Measurements from ENCODE around the gene ADCY5. TPM values are rescaled to one million over a fixed set of nuclear protein-coding genes. Genes with fewer than 3 reads are reported as not detected.

ADCY5 gene
- total RNA-seq, 4 donors from 2014 or later, result 13.3 to 27.4 (median 21.7) TPM

DNA sequence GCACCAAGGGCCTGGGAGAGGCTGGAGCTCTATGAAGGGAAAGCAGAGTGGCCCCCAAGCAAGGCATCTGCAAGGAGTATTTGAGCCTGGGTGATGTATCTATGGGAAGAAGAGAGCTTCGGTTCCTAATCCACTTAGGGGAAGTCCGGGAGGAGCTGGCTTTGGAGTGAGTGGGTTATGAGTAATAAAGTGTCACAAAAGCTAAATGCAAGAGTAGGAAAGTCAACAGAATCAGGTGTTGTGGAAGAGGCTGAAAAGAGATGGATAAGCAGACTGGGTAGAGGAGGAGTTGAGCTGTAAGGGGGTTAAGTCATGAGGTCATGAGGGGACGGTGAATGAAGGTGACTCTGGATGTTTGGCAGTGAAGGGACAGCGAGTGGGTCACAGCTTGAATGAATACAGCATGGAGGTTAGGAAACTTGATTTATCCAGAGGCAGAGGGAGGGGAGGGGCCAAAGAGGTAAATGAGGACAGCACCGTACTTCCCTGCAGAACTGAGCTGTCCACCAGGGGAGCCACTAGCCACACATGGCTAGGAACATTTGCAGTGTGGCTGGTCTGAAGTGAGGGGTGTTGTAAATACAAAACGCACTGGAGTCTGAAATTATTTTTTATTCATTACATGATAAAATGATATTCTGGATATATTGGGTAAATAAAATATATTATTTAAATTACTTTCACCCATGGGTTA is 83.3 kb downstream of the ADCY5 start:
- Histone ChIP-seq H3K9me3 (peaks cover 0 to 4% (median 0%) of the 10 kb centered on the region in 4 donors), H3K27ac (no peak overlapping the region), H3K36me3 (no peaks in the 10 kb centered on the region), H3K4me1 (no peaks in the 10 kb centered on the region), H3K27me3 (no peaks in the 10 kb centered on the region), H3K4me3 (no peak overlapping the region)
- no peak for DNase-seq (ENCODE audit: low spot score in 2 of 2)
- TF ChIP-seq, protein P1, sequence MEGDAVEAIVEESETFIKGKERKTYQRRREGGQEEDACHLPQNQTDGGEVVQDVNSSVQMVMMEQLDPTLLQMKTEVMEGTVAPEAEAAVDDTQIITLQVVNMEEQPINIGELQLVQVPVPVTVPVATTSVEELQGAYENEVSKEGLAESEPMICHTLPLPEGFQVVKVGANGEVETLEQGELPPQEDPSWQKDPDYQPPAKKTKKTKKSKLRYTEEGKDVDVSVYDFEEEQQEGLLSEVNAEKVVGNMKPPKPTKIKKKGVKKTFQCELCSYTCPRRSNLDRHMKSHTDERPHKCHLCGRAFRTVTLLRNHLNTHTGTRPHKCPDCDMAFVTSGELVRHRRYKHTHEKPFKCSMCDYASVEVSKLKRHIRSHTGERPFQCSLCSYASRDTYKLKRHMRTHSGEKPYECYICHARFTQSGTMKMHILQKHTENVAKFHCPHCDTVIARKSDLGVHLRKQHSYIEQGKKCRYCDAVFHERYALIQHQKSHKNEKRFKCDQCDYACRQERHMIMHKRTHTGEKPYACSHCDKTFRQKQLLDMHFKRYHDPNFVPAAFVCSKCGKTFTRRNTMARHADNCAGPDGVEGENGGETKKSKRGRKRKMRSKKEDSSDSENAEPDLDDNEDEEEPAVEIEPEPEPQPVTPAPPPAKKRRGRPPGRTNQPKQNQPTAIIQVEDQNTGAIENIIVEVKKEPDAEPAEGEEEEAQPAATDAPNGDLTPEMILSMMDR (IDR thresholded peaks at IDR 0.05), result no peak
- TF ChIP-seq POLR2A (IDR thresholded peaks at IDR 0.05) (no peak), EP300 (IDR thresholded peaks at IDR 0.05) (no peak)
- WGBS, 2 donors, result 62 to 67% methylated on average over 6 of the region's 6 CpGs

DNA sequence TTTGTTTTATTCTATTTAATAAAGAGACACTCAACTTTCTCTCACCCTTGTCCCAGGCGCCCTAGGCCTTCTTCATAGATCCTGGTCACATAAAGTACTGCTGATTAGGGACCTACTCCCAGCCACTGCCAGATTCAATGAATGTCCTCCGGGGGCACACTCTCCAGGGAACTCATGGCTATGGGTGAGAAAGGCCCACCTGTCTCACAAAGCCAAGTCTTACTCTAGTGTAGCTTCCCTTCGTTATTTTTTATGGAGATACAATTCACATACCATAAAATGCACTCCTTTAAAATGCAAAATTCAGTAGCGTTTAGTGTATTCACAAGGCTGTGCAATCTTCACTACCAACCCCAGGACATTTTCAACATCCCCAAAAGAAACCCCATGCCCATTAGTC is 87.8 kb downstream of the ADCY5 start:
- TF ChIP-seq POLR2A (IDR thresholded peaks at IDR 0.05) (no peak), EP300 (IDR thresholded peaks at IDR 0.05) (no peak)
- TF ChIP-seq, protein P1 (IDR thresholded peaks at IDR 0.05), result no peak
- no peak overlapping the region for H3K4me3 ChIP-seq
- no peaks in the 10 kb centered on the region for H3K9me3 ChIP-seq
- H3K27me3 ChIP-seq, result no peaks in the 10 kb centered on the region
- no peak for DNase-seq (ENCODE audit: low spot score in 2 of 2)
- no peaks in the 10 kb centered on the region for H3K36me3 ChIP-seq
- 68 to 76% methylated on average over 4 of the region's 4 CpGs for WGBS, 2 donors
- H3K27ac ChIP-seq, result no peak overlapping the region
- no peaks in the 10 kb centered on the region for H3K4me1 ChIP-seq

DNA sequence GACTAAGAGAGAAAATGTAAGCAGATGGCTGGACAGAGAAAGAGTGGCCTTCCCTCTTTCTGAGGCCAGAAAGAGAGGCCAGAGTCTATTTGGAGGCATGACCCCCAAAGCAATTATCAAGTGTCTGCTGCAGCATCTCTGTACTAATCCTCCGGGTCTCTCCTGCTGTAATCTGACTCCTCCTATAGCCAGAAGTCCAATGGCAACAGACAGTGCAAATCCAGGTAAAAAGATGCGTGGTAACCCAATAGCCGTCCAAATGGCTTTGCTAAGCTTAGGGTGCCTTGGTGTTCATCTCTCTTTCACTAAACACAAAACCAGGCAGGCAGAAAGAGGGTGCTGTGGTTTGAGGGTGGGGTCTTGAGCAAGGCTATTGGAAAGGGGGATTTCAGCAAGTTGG is 91.6 kb downstream of the ADCY5 start:
- WGBS, 2 donors, result 62 to 68% methylated on average over 3 of the region's 3 CpGs
- Histone ChIP-seq H3K4me3 (no peak overlapping the region), H3K27ac (no peak overlapping the region), H3K36me3 (no peaks in the 10 kb centered on the region), H3K4me1 (peaks cover 0 to 7% (median 2%) of the 10 kb centered on the region in 4 donors), H3K27me3 (no peaks in the 10 kb centered on the region), H3K9me3 (no peaks in the 10 kb centered on the region)
- TF ChIP-seq, protein P1 (IDR thresholded peaks at IDR 0.05), result no peak
- no peak for TF ChIP-seq EP300 (IDR thresholded peaks at IDR 0.05)
- no peak for TF ChIP-seq POLR2A (IDR thresholded peaks at IDR 0.05)
- no peak for DNase-seq (ENCODE audit: low spot score in 2 of 2)

DNA sequence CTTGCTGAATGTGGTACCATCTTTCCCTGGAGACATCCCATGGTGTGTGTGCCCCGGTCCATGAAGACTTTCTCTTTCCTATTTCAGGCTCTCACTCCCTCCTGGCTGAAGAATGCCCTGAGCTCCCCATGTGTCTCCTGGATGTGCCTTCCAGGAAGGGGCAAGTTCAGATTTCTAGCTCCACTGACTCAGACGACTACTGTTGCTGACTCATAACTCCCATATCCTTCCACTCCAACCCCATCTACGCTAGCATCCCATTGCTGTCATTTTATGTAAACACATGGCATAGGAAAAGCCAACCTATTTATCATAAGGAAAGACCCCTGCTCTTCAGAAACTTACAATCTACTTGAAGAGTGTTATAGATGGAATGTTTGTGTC is 95.0 kb downstream of the ADCY5 start:
- H3K27ac ChIP-seq, result no peak overlapping the region
- no peaks in the 10 kb centered on the region for H3K36me3 ChIP-seq
- WGBS, 2 donors, result 86 to 90% methylated on average over 3 of the region's 3 CpGs
- no peak for TF ChIP-seq POLR2A (IDR thresholded peaks at IDR 0.05)
- no peak for TF ChIP-seq EP300 (IDR thresholded peaks at IDR 0.05)
- TF ChIP-seq, protein P1 (IDR thresholded peaks at IDR 0.05), result no peak
- peaks cover 0 to 10% (median 2%) of the 10 kb centered on the region in 4 donors for H3K4me1 ChIP-seq
- no peak overlapping the region for H3K4me3 ChIP-seq
- no peaks in the 10 kb centered on the region for H3K9me3 ChIP-seq
- H3K27me3 ChIP-seq, result no peaks in the 10 kb centered on the region
- DNase-seq (ENCODE audit: low spot score in 2 of 2), result no peak

DNA sequence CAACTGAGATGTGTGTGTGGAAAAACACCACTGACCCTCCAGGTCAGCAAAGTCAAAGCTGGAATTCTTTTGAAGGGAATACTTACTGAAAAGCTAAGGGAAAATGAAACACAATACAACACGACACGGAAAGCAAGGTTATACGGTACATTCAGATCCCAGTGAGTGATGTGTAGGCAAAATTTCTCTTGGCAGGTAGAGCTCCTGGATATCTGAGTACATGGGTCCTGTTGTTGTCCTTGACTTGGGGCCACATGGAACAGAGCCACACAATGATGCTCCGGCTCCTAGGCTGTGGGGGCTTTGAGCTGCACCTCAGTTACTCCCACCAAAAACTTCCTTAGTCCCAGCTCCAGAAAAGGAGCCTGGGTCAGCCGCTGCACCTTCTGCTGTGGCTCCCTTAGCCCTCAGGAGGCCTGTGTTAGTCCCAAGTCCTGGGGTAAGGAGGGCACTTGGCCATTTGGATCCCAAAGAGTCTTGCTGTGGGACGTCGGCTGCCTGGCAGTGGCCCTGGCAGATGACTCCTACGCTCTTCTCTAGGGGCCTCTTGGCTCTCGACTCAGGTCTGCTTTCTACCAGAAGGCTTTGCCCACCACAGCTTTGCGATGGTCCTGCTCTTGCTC is 95.6 kb downstream of the ADCY5 start:
- WGBS, 2 donors, result 76 to 85% methylated on average over 9 to 10 of the region's 10 CpGs
- no peak for DNase-seq (ENCODE audit: low spot score in 2 of 2)
- Histone ChIP-seq H3K4me1 (peaks cover 0 to 10% (median 2%) of the 10 kb centered on the region in 4 donors), H3K9me3 (no peaks in the 10 kb centered on the region), H3K27me3 (no peaks in the 10 kb centered on the region), H3K4me3 (no peak overlapping the region), H3K36me3 (no peaks in the 10 kb centered on the region), H3K27ac (no peak overlapping the region)
- TF ChIP-seq EP300 (IDR thresholded peaks at IDR 0.05) (no peak), POLR2A (IDR thresholded peaks at IDR 0.05) (no peak)
- TF ChIP-seq, protein P1 (IDR thresholded peaks at IDR 0.05), result no peak
